ENCODE results near the gene ZACN.
"Not testable (repeated sequence)": the region's sequence is repeated elsewhere in the genome, so short reads cannot be mapped to it uniquely, and the experiment has no call there.

ZACN gene

DNA sequence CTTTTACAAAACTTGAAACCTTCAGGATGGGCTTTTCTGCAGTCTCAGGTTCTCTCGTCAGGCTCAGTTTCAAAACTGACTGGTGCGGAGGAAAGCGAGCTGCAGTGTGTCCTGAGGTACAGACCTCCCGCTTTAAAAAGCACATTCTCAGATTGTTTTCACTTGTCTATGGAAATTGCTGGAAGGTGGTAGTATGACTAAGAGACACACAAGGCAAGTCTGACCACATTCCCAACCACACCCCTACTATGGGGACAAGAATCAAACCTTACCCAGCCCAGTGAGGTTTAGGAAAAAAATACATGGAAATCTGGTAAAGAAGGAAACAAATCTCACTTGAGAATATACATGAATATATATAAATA, 24.9 kb upstream of the ZACN start:
- DNase-seq, result no peak

DNA sequence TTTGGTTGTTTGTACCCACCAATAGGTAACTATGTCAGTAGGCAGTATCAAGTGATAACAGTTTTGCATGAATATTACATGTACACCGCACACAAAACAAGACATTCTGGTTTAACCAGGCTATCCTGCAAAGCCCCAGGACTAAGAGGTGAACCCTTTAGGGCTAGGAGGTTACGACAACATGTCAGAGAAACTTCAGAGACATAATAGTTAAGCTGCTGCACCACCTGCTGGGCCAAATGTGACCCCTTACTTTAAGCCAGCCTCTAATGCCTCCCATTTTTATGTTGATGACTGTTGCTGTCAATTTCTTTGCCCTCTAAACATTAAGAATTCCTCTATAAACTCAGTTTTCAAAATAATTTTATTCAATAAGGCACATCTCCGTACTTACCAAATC, 22.1 kb upstream of the ZACN start:
- DNase-seq, result no peak

DNA sequence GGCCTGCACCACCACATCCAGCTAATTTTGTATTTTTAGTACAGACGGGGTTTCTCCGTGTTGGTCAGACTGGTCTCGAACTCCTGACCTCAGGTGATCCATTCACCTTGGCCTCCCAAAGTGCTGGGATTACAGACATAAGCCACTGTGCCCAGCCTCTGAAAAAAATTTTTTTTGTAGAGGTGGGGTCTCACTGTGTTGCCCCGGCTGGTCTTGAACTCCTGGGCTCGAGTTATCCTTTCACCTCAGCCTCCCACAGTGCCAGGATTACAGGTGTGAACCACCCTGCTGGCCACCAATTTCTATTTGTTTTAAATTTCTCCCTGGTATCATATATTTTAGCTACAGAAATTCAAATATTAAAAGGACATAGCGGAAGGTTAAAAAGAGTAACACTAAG, 20.7 kb upstream of the ZACN start:
- DNase-seq, result not testable (repeated sequence)

DNA sequence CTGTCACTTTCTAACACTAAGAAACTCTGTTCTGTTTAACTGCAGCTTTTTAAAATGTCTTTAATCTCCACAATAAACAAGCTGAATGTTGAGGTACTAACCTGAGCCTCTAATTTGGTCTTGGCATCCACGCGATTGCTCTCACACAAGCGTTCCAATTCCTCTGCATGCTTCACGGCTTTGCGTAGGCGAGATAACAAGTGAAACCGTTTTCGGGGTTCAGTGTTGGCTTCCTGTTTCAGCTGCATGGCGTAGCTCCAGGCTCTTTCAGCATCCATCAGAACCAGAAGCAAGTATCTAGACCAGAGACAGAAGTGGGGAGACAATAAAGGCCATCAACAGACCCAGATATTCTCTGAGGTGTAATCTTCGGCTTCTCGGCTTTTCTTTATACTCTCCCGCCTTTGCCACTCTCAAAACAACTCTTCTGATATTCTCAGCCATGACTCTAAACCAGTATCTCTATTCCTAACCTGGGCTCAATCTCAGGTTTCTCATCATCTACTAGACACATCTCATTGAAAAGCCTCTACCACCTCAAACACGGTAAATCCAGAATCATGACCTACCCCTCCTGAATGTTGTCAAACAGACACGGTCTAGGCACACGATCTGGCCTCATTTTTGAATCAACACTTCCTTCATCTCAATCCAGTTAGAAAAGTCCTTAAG, 15.0 kb upstream of the ZACN start:
- DNase-seq, result peak in 2 of 5 donors; percentile 34 to 59

DNA sequence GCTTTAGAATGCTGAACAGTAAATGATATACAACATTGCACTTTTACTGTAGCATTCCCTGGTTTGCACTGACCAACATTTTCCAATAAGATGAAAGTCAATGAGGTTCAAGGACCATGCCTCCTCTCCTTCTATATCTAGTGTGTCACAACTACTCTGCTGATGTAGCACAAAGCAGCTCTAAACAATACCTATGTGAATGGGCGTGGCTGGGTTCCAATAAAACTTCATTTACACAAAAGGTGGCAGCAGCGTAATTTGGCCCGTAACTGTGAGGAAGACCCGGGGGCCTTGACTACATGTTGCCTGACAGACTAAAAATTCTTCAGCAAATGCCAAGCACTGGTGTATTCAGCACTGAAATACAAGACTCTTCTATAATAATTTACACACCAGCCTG, 13.2 kb upstream of the ZACN start:
- no peak for DNase-seq

DNA sequence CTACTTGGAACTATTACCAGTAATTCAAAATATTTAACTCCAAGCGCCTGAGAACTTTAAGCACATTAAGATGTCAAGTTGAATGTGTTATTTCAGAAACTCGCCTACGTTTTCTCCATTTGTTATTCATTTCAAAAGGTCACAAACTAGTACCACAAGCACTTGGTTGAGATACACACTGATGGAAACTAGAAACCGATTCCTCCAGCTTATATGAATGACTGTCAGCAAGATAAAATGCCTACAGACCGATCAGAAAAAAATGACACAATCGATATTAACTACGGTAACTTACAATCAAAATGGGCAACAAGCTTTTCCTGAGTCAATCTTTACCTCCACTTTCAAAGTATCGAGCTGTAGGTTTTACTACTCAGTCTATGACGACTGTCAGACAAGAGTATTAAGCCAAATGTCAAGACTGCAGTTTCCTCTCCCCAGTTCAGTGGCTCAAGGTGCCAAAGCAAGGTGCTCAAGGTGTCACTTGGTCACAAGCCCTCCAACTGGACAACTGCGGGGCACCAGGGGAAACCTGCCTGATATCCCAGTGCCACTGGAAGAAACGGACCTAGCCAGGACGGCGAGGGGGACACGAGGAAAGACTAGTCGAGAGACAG, 7.3 kb upstream of the ZACN start:
- DNase-seq, result no peak

DNA sequence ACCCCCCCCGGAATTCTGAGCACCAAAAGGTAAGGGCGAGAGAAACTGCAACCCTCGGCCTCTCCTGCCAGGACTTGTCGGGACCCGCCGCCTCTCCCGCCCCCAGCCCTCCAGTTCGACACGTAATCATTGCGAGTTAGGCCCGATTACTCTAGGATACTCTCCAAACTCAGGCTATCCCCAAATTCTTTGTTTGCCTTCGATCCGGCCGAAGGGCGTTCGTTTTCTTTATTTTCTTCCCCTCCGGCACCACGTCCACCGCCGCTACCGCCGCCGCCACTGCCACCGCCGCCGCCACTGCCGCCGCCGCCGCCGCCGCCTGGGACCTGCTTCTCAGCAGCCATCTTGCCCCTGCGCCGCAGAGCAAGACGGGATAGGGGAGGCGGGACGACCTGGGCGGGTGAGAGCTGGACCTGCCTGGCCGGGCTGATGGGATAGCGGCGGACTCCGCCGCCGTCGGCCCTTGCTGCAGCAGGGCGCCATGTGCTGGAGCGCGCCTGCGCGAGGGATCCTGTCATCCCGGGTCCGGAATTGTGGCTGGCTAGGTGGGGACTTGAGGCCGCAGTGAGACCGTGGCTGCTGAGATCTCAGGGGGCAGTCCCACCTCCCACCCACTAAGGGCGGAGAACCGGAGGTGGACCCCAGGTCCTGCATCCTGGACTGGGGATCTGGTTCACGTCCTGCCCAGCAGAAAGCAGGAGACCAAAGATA, 6.7 kb upstream of the ZACN start, which contains the start of gene SRP68:
Gene SRP68, minus strand, starts transcription at position 370 of the 711 bp plus-strand sequence. Its CDS starts 26 bp downstream, at position 344.
- DNase-seq, result peak; percentile 69 to 87 (median 74)

DNA sequence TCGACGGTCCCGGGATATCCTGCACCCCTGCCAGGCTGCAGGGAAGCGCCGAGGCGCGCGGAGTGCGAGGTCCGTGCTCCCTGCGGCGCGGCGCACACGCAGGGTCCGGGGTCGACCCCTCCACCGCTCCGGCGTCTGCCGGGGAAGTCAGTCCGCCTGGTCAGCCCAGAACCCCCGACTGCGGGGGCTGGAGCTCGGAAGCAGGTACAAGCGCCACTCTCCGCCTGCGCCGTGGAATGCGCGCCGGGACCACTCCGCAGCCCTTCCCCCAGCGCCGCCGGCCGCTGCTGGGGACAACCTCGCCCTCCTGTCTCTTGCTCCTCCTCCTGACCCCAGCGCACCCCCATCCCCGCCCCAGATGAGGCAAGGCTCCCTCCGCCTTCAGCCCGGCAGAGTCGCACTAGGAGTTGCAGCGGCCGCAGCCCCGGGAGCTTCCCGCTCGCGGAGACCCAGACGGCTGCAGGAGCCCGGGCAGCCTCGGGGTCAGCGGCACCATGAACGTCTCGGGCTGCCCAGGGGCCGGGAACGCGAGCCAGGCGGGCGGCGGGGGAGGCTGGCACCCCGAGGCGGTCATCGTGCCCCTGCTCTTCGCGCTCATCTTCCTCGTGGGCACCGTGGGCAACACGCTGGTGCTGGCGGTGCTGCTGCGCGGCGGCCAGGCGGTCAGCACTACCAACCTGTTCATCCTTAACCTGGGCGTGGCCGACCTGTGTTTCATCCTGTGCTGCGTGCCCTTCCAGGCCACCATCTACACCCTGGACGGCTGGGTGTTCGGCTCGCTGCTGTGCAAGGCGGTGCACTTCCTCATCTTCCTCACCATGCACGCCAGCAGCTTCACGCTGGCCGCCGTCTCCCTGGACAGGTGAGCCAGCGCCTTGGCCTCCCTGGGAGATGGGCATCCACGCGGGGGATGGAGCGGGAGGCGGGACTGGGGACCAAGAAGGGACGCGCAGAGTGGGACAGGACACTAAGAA, 4.3 kb upstream of the ZACN start, which contains the start of gene GALR2:
Gene GALR2, plus strand, starts transcription at position 392 of the 974 bp plus-strand sequence. Its CDS starts 103 bp downstream, at position 495.
- no peak for DNase-seq

DNA sequence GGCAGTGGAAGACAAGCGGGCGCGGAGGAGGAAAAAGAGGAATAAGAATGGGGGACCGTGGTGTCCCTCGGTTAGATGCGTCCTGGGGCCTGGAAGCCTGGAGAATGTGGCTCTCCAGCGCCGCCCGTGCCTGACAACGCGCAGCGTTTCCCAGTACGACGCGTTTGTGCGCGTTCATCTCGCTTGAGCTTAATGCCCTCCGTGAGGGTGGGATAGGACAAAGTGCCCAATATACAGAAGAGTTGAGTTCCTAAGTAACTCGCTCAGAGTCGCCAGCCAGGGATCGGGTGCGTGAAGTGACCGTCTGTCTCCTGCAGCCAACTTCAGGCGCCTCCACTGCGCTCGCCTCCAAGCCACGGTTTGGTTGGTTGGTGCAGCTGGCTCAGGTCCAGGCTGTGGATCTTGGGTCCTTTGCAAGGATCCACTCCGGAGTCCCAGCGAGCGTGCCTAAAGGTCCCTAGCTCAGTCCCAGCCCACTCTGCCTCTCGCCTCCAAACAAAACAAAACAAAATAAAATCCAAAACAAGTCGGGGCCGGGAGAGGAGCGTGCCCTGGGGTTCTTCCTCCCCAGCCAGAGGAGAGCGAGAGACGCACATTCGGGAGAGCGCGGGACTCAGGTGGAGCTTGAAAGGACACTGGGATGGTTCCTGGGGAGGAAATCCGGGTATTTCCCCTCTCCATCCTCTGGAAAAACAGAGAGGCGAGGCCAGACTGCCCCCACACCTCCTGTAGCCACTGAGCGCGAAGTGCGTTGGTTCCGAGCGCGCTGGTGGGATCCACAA, 3.4 kb upstream of the ZACN start:
- DNase-seq, result no peak

DNA sequence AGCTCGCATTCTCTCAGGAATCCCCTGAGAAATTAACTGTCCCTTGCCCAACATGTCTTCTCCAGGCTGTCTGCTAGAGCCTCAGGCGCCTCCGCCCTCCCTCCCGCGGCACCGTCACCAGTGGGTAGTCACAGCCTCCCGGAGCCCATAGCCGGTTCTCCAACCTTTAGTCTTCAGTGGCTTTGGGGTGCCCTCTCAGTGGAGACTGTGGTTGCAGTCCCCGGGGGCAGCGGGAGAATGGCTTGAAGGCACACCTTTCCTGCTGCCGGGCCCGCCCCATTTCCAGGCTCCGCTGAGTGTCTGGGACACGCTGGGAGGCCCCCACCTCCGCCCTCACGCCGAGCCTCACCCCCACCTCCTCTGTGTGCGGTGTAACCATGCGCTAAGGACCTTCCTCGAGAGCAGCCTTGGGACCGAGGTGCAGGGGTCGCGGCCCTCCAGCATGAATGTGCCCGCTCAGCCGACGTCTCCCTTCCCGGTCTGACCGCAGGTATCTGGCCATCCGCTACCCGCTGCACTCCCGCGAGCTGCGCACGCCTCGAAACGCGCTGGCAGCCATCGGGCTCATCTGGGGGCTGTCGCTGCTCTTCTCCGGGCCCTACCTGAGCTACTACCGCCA, 2.7 kb upstream of the ZACN start:
- DNase-seq, result no peak

DNA sequence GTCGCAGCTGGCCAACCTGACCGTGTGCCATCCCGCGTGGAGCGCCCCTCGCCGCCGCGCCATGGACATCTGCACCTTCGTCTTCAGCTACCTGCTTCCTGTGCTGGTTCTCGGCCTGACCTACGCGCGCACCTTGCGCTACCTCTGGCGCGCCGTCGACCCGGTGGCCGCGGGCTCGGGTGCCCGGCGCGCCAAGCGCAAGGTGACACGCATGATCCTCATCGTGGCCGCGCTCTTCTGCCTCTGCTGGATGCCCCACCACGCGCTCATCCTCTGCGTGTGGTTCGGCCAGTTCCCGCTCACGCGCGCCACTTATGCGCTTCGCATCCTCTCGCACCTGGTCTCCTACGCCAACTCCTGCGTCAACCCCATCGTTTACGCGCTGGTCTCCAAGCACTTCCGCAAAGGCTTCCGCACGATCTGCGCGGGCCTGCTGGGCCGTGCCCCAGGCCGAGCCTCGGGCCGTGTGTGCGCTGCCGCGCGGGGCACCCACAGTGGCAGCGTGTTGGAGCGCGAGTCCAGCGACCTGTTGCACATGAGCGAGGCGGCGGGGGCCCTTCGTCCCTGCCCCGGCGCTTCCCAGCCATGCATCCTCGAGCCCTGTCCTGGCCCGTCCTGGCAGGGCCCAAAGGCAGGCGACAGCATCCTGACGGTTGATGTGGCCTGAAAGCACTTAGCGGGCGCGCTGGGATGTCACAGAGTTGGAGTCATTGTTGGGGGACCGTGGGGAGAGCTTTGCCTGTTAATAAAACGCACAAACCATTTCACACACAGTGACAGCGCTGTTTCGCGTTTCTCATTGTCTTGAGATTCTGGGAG, 2.0 kb upstream of the ZACN start:
- DNase-seq, result peak in 3 of 5 donors; percentile 35 to 69 (median 41)

DNA sequence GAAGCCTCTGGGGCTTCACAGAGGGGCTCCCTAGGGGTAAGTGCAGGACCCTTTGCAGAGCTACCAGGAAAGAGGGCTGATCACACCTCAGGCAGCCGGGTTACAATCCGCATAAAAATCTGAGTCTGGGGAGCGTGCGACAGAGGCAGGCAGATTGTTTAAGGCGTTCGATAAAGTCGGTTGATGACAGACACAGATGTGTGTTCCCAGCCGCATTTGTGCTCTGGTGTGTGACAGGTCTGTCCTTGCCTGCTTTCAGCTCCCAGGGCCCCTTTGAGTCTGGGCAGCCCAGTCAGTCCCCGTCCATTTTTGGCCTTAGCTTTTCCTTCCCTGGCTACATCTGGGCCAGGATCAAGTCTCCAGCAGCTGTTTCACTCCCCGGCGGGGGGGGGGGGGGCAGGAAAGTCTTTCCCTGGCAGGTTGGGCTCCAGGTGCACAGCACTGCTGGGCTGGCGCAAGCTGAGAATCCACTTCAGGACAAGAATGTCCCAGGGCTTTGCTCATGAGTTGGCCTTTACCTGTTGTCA, 1.3 kb upstream of the ZACN start:
- DNase-seq, result no peak

DNA sequence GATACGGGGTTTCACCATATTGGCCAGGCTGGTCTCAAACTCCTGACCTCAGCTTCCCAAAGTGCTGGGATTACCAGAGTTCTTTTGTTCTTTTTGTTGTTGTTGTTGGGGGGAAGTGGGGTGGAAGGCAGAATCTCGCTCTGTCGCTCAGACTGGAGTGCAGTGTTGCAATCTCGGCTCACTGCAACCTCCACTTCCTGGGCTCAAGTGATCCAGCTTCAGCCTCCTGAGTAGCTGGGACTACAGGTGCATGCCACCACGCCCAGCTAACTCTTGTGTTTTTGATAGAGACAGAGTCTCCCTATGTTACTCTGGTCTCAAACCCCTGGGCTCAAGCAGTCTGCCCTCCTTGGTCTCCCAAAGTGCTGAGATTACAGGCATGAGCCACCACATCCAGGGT, 612 bp upstream of the ZACN start:
- not testable (repeated sequence) for DNase-seq

DNA sequence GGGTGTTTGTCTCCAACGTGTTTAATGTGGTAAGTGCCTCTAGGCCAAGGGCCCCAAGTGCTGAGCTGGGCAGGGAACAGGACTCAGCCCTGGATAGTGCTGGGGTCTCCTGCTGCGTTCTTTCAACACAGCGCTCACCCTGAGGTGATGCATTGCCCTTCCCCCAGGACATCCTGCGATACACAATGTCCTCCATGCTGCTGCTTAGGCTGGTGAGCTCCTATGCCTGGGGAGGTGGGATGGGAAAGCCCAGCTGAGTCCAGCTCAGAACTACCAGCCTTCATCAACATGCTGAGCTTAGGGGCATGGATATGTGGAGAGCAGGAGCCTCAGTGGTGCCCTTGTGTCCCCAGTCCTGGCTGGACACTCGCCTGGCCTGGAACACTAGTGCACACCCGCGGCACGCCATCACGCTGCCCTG, 563 bp downstream of the ZACN start:
- no peak for DNase-seq

DNA sequence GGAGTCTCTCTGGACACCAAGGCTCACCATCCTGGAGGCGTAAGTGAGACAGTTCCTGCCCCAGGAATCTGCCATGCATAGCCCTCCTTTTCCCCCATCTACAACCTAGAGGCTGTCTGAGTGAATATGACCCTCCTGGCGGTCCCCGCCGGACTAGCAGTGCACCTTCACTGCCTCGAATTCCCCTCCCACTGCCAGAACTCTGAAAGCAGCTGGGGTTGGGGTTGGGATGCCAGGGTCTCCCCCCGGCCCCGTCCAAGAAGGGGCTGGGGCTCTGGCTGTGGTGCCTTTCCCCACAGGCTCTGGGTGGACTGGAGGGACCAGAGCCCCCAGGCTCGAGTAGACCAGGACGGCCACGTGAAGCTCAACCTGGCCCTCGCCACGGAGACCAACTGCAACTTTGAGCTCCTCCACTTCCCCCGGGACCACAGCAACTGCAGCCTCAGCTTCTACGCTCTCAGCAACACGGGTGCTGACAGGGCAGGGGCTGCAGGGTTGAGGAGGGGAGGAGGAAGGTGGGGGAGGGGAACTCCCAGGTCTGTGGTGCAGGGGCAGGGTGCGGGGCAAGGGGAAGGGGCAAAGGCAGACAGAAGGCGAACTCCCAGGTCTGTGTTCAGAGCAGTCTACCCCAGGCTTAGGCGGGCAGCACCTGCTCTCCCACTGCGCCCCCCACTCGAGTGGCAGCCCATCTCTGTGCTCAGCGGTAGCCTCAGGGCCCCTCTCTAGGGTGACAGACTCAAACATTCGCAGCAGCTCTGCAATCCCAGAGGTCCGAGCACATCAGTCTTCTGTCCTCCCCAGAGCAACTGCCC, 1.2 kb downstream of the ZACN start:
- no peak for DNase-seq

DNA sequence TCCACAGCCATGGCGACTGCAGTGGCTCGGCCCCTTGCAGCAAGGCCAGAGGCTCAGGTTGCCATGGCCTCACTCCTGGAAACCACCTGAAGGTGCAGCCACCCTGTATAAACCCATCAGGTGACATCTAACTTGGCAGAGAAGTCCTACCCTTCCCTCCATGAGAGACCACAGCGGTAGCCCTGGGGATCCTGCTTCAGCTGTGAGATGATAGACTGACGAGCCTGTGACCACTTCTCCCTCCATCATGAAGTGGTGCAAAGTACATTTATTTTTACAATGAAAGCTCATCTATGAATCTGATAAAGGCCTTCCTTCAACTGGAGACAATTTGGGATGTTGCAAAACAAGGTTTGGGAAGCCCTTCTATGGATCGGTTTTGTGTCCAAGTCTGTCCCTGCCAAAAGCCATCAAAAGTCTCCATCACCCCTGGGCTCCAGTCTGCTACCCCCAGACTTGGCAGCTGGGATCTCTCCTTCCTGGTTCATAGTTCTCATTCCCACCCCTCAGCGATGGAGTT, 1.8 kb downstream of the ZACN start:
- no peak for DNase-seq

DNA sequence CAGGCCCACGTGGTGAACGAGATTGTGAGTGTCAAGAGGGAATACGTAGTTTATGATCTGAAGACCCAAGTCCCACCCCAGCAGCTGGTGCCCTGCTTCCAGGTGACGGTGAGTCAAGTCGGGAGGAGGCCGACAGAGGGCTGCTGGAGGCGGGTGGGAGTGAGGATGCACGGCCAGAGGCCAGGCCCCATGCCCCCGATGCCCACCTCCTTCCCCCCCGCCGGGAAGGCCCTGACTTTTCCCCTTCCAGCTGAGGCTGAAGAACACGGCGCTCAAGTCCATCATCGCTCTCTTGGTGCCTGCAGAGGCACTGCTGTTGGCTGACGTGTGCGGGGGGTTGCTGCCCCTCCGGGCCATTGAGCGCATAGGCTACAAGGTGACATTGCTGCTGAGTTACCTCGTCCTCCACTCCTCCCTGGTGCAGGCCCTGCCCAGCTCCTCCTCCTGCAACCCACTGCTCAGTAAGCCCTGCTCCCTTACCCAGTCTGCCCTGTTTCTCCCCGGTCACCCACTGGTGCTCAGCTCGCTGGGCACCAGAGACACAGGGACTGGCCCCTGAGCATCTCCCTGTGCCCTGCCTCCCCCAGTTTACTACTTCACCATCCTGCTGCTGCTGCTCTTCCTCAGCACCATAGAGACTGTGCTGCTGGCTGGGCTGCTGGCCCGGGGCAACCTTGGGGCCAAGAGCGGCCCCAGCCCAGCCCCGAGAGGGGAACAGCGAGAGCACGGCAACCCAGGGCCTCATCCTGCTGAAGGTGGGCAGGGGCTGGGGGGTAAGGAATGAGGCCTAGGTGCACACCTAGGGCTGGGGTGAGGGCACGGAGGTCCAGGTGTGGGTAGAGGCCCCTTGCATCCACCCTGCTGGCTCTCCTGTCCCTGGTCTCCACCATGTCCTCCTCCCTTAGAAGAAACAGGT, 2.6 kb downstream of the ZACN start:
- no peak for DNase-seq
